OCI-LY1 (cell line): ENCODE results near the gene CHM.
"Not testable (repeated sequence)": the region's sequence is repeated elsewhere in the genome, so short reads cannot be mapped to it uniquely, and the experiment has no call there.

Experiments
- H2AFZ ChIP-seq: fragments of 200-600 bp; sonication (generic), shearing (Covaris generic); 2 replicates; pipeline ENCODE4 v1.6.0; 2014; ENCODE audit warnings: antibody characterized with exemption, mild to moderate bottlenecking, low read length
- H3F3A ChIP-seq: fragments of 200-600 bp; sonication (generic), shearing (Covaris generic); 2 replicates; pipeline ENCODE4 v1.6.0; 2014; ENCODE audit warnings: mild to moderate bottlenecking, antibody characterized with exemption, low read length, moderate library complexity; ENCODE audit not compliant: insufficient read depth
- H3K27ac ChIP-seq: fragments of 200-600 bp; sonication (generic); 2 replicates; pipeline ENCODE4 v1.5.1; 2014; ENCODE audit warnings: low read length, mixed run types, mild to moderate bottlenecking, low read depth; ENCODE audit not compliant: poor library complexity, severe bottlenecking
- H3K27me3 ChIP-seq: fragments of 200-600 bp; sonication (generic); 2 replicates; pipeline ENCODE4 v1.6.0; 2014; ENCODE audit warnings: antibody characterized with exemption, mild to moderate bottlenecking, low read length, moderate library complexity; ENCODE audit not compliant: insufficient read depth
- H3K36me3 ChIP-seq: fragments of 200-600 bp; sonication (generic); 2 replicates; pipeline ENCODE4 v1.6.1; 2014; ENCODE audit warnings: mild to moderate bottlenecking, antibody characterized with exemption, low read length, moderate library complexity, mixed read lengths; ENCODE audit not compliant: insufficient read depth
- H3K4me1 ChIP-seq: fragments of 200-600 bp; sonication (generic); 2 replicates; pipeline ENCODE4 v1.5.1; 2014; ENCODE audit warnings: mild to moderate bottlenecking, low read length, moderate library complexity; ENCODE audit not compliant: insufficient read depth, severe bottlenecking
- H3K4me2 ChIP-seq: fragments of 200-600 bp; sonication (generic), shearing (Covaris generic); 2 replicates; pipeline ENCODE4 v1.6.1; 2014; ENCODE audit warnings: low read length
- H3K4me3 ChIP-seq: fragments of 200-600 bp; sonication (generic); 2 replicates; pipeline ENCODE4 v1.5.1; 2014; ENCODE audit warnings: low read length, low read depth, mild to moderate bottlenecking, mixed read lengths; ENCODE audit not compliant: poor library complexity, severe bottlenecking
- H3K79me2 ChIP-seq: fragments of 200-600 bp; shearing (Covaris generic); 2 replicates; pipeline ENCODE4 v1.6.1; 2016; ENCODE audit warnings: mixed run types, low read length, mixed read lengths; ENCODE audit not compliant: insufficient read depth
- H3K9ac ChIP-seq: fragments of 200-600 bp; sonication (generic), shearing (Covaris generic); 2 replicates; pipeline ENCODE4 v1.6.1; 2014; ENCODE audit warnings: mild to moderate bottlenecking, low read length, mixed read lengths
- H3K9me2 ChIP-seq: fragments of 200-600 bp; sonication (generic), shearing (Covaris generic); 2 replicates; pipeline ENCODE4 v1.6.1; 2014; ENCODE audit warnings: low read depth, mild to moderate bottlenecking, low read length, mixed read lengths
- H3K9me3 ChIP-seq: fragments of 200-600 bp; shearing (Covaris generic); 2 replicates; pipeline ENCODE4 v1.6.1; 2014; ENCODE audit warnings: low read length, mixed read lengths
- H4K20me1 ChIP-seq: fragments of 200-600 bp; sonication (generic), shearing (Covaris generic); 2 replicates; pipeline ENCODE4 v1.6.0; 2016; ENCODE audit warnings: mild to moderate bottlenecking, low read length; ENCODE audit not compliant: insufficient read depth
- EZH2 ChIP-seq: fragments of 200-600 bp; sonication (generic), shearing (Covaris generic); IDR thresholded peaks from 2 replicates; pipeline ENCODE4 v1.8.0; 2017; ENCODE audit warnings: borderline replicate concordance, mixed run types, mild to moderate bottlenecking, antibody characterized with exemption, low read length, moderate library complexity, mixed read lengths
- TF ChIP-seq, protein P1 (sequence below): fragments of 200-600 bp; sonication (generic), shearing (Covaris generic); IDR thresholded peaks from 2 replicates; pipeline ENCODE4 v1.5.1; 2017; ENCODE audit warnings: mild to moderate bottlenecking, antibody characterized with exemption, low read length, moderate library complexity, mixed read lengths

The CHM gene

DNA sequence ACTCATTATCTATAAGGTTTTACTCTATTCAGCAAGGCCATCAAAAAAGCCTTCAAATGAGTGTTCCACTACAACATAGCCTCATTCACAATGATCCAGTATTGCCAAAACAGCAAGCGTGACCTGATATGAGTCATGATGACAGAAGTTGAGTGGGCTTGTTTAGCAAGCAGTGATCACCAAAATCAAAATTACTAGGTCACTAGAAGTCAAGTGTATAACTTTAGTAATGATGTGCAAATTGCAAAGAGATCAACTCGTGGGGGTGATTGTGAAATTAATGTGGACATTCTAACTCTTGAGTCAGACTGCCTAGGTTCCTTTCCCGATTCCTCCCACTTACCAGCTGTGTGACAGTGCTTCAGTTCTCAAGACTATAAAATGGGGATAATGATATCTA lies 124.5 kb downstream of the CHM start:
- TF ChIP-seq, protein P1, sequence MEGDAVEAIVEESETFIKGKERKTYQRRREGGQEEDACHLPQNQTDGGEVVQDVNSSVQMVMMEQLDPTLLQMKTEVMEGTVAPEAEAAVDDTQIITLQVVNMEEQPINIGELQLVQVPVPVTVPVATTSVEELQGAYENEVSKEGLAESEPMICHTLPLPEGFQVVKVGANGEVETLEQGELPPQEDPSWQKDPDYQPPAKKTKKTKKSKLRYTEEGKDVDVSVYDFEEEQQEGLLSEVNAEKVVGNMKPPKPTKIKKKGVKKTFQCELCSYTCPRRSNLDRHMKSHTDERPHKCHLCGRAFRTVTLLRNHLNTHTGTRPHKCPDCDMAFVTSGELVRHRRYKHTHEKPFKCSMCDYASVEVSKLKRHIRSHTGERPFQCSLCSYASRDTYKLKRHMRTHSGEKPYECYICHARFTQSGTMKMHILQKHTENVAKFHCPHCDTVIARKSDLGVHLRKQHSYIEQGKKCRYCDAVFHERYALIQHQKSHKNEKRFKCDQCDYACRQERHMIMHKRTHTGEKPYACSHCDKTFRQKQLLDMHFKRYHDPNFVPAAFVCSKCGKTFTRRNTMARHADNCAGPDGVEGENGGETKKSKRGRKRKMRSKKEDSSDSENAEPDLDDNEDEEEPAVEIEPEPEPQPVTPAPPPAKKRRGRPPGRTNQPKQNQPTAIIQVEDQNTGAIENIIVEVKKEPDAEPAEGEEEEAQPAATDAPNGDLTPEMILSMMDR, result no peak
- TF ChIP-seq EZH2, result no peak
- H3K9ac ChIP-seq, result no peak overlapping the region
- H3K36me3 ChIP-seq, result no peaks in the 10 kb centered on the region
- no peak overlapping the region for H3K4me3 ChIP-seq
- H3K27me3 ChIP-seq, result no peaks in the 10 kb centered on the region
- H3K27ac ChIP-seq, result no peak overlapping the region
- H2AFZ ChIP-seq, result no peak overlapping the region
- no peaks in the 10 kb centered on the region for H3K9me3 ChIP-seq
- no peaks in the 10 kb centered on the region for H3K4me1 ChIP-seq
- no peaks in the 10 kb centered on the region for H4K20me1 ChIP-seq
- H3K4me2 ChIP-seq, result no peak overlapping the region
- no peaks in the 10 kb centered on the region for H3F3A ChIP-seq
- H3K9me2 ChIP-seq, result no peaks in the 10 kb centered on the region
- no peaks in the 10 kb centered on the region for H3K79me2 ChIP-seq

DNA sequence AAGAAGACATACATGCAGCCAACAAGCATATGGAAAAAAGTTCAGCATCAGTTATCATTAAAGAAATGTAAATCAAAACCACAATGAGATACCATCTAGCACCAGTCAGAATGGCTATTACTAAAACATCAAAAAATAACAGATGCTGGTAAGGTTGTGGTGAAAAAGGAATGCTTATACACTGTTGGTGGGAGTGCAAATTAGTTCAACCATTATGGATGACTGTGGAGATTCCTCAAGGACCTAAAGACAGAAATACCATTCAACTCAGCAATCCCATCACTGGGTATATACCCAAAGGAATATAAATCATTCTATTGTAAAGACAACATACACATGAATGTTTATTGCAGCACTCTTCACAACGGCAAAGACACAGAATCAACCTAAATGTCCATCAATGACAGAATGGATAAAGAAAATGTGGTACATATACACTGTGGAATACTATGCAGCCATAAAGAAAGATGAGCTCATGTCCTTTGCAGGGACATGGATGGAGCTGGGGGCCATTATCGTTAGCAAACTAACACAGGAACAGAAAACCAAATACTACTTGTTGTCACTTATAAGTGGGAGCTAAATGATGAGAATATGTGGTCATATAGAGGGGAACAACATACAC lies 130.6 kb downstream of the CHM start:
- H3F3A ChIP-seq, H3K79me2 ChIP-seq: not testable (repeated sequence)

DNA sequence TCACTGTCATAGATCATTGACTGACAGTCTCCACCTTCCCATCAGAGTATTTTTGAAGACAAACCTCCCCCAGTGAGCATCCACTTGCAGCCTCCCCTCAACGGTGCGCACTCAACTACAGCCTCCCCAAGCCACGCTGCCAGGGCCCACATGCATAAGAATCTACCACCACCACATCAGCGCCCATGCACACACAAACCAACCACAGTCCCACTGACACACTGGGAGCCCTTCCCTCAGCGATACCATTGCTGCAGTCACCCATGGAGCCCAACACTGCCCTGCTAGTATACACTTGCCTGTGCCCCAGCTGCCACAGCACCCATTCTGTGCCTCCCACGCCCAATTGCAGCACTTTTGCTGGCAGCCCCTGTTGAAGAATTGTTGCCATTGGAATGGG lies 132.9 kb downstream of the CHM start:
- Histone ChIP-seq H3K9ac (no peak overlapping the region), H3K36me3 (no peaks in the 10 kb centered on the region), H3K27ac (no peak overlapping the region), H3K79me2 (no peaks in the 10 kb centered on the region), H3K9me2 (no peaks in the 10 kb centered on the region), H4K20me1 (no peaks in the 10 kb centered on the region), H3K4me2 (no peak overlapping the region), H3K9me3 (no peaks in the 10 kb centered on the region), H2AFZ (no peak overlapping the region), H3K4me1 (no peaks in the 10 kb centered on the region), H3K4me3 (no peak overlapping the region), H3F3A (no peaks in the 10 kb centered on the region), H3K27me3 (no peaks in the 10 kb centered on the region)
- TF ChIP-seq, protein P1, result no peak
- TF ChIP-seq EZH2, result no peak

More for the DNA sequence above, 130.6 kb downstream of the CHM start:
- not testable (repeated sequence) for H3K4me1 ChIP-seq, H2AFZ ChIP-seq, H3K27me3 ChIP-seq, H3K9me3 ChIP-seq, H3K9me2 ChIP-seq, H4K20me1 ChIP-seq, H3K9ac ChIP-seq, H3K27ac ChIP-seq, H3K4me2 ChIP-seq, H3K36me3 ChIP-seq, H3K4me3 ChIP-seq

DNA sequence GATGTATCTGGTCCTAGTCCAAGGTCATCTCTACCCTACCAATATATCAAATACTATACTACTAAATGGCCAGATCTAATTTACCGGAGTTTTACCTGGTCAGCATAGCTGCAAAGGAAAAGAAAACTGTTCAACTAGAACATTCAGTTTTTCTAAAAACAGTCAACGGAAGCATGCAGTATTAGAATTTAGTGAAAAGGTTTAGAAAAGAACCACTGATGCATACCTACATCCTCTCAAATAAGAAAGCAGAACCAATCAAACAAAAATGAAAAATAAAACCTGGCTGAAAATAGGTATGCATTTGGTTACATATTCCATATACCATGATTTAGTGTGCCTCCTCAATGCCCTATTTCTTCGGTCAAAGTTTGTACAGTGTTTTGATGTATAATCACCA lies 140.0 kb downstream of the CHM start:
- Histone ChIP-seq H3K4me2 (no peak overlapping the region), H3K27ac (no peak overlapping the region), H3K9me2 (no peaks in the 10 kb centered on the region), H3F3A (no peaks in the 10 kb centered on the region), H3K79me2 (no peaks in the 10 kb centered on the region), H2AFZ (no peak overlapping the region), H4K20me1 (no peaks in the 10 kb centered on the region), H3K9ac (no peak overlapping the region), H3K27me3 (no peaks in the 10 kb centered on the region), H3K4me1 (peaks cover 6% of the 10 kb centered on the region), H3K9me3 (no peaks in the 10 kb centered on the region), H3K36me3 (no peaks in the 10 kb centered on the region), H3K4me3 (no peak overlapping the region)
- TF ChIP-seq EZH2, result no peak
- TF ChIP-seq, protein P1, result no peak
